NCI-H187 treated with DMSO at 0.1 percent for 48 hours (cell line): ENCODE results near the gene SIGLEC12.
"Not testable (repeated sequence)": the region's sequence is repeated elsewhere in the genome, so short reads cannot be mapped to it uniquely, and the experiment has no call there.

ENCODE experiments used
- DNase-seq: peaks from one replicate; lab custom pipeline; 2025; lab: John Stamatoyannopoulos, UW

Gene SIGLEC12

DNA sequence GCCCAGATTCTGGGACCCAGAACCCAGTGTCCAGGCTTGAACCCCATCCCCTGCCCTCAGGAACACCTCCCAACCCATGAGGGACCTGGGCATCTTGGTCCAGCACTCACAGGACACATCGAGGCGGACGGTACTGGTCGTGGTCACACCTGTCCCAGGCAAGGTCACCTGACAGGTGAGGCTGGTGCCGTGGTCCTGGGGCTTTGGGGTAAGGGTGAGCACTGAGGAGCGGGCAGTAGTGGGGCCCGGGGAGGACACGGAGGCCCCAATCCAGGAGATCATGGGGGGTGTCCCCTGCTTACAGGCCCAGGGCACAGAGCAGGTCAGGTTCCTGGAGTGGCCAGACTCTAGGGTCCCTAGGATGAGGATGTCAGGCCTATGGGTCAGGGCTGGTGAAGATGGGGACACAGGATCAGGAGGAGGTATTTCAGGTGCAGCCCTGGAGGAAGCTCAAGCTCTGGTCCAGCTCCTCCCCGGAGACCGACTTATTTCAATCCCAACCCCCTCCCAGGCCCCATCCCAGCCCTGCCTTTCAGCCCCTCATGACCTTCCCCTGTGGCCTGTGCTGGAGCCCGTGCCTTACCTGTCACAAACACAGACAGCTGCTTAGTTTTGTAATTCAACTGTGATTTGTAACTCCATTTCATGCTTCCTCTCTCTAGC, 44.1 kb downstream of the SIGLEC12 start:
- DNase-seq = no peak

DNA sequence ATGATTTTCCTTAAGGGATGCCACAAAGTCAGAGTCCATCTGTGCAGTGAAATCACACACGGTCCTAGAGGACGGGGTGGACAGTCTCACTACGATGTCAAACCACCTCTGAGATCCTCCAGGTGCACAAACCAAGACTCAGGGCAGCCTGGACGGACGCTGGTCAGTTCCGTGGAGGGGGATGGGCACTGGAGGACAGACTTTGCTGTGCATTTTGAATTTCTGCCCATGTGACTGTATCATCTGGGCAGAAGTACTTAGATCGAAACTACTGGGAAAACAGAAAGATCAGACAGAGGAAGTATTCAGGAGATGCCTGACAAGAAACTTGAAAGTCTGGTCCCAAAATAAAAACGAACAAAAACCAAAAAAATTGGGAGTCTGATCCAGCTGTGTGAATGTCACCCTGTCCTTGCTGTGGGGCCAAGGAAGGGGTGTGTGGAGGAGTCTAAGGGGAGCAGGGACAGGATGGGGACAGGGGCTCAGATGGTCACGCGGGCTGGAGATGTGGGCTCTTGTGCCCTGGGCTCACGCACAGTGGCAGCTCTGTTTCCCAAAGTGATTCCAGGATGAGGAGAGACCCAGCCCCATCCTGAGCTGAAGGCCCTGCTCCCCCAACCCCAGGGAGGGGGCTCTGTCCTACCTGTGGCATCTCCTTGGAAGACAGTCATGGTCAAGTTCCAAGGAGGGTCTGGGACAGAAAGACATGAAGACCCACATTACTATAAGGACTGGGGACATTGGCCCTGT, 44.9 kb downstream of the SIGLEC12 start:
- no peak for DNase-seq

DNA sequence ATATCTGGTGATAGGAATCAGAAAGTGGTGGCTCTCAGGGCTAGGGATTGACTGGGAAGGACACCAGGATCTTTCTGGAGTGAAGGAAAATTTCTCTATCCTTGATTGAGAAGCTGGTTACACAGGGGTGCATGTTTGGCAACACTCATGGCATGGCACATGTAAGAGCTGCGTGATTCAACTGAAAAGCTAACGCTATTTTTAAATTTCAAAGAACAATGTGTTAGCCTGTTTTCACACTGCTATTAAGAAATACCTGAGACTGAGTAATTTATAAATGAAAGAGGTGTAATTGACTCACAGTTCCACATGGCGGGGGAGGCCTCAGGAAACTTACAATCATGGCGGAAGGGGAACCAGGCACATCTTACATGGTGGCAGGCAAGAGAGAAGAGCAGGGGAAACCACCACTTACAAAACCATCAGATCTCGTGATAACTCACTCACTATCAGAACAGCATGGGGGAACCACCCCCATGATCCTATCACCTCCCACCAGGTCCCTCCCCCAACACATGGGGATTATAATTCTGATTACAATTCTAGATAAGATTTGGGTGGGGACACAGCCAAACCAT, 50.8 kb downstream of the SIGLEC12 start:
- no peak for DNase-seq

- no peak for DNase-seq
Observed at GRCh38 chr19:51448411-51449016, 53.1 kb downstream of the SIGLEC12 start.

- no peak for DNase-seq
Observed at GRCh38 chr19:51448011-51448410, 53.6 kb downstream of the SIGLEC12 start.

DNA sequence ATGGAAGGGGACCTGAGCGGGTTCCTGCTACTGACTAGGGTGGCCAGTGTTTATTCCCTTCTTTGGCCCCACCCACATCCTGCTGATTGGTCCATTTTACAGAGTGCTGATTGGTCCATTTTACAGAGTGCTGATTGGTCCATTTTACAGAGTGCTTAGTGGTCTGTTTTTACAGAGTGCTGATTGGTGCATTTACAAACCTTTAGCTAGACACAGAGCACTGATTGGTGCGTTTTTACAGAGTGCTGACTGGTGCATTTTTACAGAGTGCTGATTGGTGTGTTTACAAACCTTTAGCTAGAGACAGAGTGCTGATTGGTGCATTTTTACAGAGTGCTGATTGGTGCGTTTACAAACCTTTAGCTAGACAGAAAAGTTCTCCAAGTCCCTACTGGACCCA, 54.1 kb downstream of the SIGLEC12 start:
- not testable (repeated sequence) for DNase-seq

GRCh38 chr19:51441410-51442390, 59.9 kb downstream of the SIGLEC12 start:
- no peak for DNase-seq
